Measurements from ENCODE around the gene NOD1.
A peak's percentile ranks its signal among the peaks of the same experiment; 100 is the strongest.
"Not testable (repeated sequence)": the region's sequence is repeated elsewhere in the genome, so short reads cannot be mapped to it uniquely, and the experiment has no call there.

The NOD1 gene

DNA sequence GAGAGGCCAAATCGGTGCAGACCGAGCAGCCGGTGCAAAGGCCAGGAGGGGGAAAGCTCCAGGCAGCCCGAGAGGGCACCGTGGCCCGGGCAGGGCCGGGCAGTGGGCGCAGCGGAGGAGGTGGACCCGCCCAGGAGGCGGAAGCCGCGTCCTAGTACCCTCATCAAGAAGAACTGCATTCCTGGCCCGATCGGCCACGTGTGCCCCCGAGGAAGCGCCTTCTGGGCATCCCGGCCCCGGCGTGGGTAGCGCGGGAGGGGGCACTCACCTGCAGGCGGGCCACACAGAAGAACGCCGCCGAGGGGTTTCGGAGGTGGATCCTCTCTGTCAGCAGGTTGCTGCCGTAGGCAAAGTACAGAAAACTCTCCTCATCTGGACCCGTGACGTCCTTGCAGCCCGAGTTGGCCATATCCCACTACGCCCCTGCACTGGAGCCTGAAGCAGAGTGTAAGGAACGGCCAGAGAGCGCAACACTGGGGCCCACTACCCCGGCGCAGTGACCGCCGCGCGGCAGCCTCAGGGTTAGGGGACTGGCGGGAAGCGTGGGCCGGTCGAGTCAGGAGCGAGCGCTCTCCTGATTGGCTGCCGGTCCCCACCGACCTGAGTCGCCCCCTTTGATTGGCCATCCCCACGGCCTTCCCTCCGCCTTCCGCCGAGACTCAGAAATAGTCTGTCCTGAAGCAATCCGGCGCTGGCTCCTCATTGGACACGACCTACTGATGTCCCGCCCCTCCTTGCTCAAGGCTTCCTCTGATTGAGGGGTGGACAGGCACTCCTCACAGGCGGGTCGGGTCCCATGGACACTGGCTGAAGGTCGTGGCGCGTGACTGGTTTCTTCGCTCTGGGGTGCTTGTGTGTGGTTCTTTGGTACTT, 26.0 kb upstream of the NOD1 start, which contains the start of gene GGCT:
TSS of gene GGCT (minus strand) at position 529 of the 873 bp plus-strand sequence. CDS start at position 409, 120 bp downstream.
- peak; percentile 93 for DNase-seq

GRCh38 chr7:30503274-30504212, 25.0 kb upstream of the NOD1 start:
- no peak for DNase-seq

- no peak for DNase-seq
Measured at GRCh38 chr7:30502470-30503251, 24.1 kb upstream of the NOD1 start.

DNA sequence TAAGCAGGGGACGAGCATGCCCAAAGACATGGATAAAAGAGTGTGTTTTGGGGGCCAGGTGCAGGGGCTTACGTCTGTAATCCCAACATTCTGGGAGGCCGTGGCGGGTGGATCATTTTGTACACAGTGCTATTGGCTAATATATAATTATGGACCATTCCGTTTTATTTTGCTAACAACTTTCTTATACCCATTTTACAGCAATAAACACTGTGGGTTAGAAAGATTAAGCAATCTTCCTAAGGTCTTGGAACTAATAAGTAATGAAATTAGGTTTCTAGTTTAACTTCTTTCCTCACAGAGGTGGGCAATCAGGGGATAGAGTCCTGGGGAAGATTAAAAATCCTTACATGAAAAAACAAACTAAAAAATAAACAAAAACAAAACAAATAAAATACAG, 22.7 kb upstream of the NOD1 start:
- DNase-seq = no peak

- no peak for DNase-seq
Measured at GRCh38 chr7:30493228-30493627, 14.6 kb upstream of the NOD1 start.

DNA sequence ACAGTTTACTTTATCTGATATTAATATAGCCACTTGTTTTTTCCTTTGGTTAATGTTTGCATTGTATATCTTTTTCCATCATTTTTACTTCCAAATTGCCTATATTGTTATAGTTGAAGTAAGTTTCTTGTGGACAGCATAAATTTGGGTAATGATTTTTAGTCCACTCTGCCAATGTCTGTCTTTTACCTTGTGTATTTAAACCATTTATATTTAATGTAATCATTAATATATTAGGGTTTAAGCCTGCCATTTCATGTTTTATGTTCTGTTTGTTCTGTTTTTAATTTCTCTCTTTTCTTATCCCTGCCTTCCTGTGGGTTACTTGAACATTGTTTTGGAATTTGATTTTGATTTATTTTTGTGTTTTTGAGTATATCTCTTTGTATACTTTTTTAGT, 12.8 kb upstream of the NOD1 start:
- no peak for DNase-seq

GRCh38 chr7:30487371-30487770, 8.8 kb upstream of the NOD1 start:
- DNase-seq = no peak

- no peak for DNase-seq
Measured at GRCh38 chr7:30485667-30486066, 7.1 kb upstream of the NOD1 start.

DNA sequence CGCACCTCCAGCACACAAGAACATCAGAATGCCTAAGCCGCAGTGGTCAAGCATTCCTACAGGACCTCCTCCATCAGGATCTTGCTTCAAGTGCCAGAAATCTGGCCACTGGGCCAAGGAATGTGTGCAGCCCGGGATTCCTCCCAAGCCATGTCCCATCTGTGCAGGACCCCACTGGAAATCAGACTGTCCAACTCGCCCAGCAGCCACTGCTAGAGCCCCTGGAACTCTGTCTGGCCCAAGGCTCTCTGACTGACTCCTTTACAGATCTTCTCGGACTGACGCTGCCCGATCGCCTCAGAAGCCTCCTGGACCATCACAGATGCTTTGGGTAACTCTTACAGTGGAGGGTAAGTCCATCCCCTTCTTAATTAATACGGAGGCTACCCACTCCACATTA, 2.8 kb upstream of the NOD1 start:
- not testable (repeated sequence) for DNase-seq

- no peak for DNase-seq
Measured at GRCh38 chr7:30479202-30480120, 877 bp upstream of the NOD1 start.

DNA sequence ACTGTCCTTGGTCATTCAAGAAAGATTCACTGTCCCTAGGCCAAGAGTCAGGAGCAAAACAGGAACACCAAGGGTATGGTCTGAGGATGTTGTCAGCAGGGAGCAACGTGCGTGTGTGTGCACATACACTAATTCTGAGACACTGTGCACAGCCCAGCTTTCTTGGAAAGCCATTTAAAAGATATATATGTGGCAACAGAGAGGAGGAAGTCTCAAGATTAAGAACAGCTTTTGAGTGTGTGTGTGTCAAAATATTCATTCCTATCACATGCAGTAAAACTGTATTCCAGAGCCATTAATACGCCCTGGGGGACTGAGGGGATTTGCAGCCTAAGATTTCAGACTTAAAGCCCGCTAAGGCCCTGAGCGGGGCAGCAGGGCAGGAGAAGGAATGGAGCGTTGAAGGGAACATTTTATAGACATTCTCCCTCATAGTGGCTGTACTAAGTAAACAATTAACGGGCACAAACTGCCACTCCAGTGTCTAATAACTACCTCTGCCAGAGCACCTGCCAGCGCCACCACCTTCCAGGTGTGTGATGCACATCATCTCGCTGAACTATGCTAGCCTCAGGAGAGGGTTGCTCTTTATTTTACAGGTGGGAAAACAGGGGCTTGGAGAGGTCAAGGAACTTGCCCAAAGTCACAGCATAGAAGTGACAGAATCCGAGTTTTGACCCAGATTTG, 2.0 kb downstream of the NOD1 start:
- no peak for DNase-seq

GRCh38 chr7:30475580-30475979, 3.0 kb downstream of the NOD1 start:
- no peak for DNase-seq

GRCh38 chr7:30474893-30475292, 3.7 kb downstream of the NOD1 start:
- no peak for DNase-seq

- no peak for DNase-seq
Measured at GRCh38 chr7:30474485-30474884, 4.1 kb downstream of the NOD1 start.

- no peak for DNase-seq
Measured at GRCh38 chr7:30473903-30474302, 4.7 kb downstream of the NOD1 start.

DNA sequence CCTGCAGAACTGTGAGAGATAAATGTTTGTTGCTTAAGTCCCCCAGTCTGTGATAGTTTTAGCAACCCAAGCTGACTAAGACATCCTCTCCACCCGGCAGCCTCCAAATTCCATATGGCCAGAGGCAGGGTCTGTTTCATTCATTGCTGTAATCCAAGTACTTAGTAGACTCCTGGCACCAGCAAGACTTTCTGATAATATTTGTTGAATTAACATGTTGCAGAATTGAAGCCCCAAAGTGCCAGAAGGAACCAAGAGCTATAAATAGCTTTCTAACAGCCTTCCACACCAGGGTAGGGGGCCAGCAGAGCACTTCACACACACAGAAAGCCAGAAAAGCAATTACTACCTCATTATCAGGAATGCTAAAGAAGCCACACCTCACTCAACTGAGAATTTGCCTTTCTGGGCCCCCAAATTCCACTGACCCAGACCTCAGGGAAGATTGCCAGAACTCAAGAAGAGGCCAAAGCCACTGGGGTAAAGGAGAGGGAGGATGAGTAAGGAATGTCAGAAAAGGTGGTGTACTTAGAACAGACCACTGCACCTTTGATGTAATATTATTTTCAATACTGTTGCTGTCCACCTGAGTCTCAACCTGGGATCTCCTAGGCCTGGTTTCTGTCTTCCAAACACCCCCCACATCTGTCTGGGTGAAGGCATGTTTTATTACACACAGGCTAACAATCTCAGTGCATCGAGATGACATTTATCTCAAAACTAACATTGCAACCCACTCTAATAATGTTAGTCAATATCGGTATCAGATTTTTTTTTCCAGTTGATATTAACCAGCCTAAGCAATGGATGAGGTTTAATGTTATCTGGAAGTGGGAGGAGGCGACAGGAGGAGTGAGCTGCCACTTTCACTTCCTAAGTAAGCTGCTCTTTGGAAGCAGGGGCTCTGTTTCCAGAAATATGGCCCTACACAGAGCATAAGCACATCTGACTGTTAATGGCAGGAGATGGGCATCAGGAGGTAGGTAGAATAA, 5.5 kb downstream of the NOD1 start:
- DNase-seq = no peak

GRCh38 chr7:30472081-30472783, 6.4 kb downstream of the NOD1 start:
- no peak for DNase-seq

DNA sequence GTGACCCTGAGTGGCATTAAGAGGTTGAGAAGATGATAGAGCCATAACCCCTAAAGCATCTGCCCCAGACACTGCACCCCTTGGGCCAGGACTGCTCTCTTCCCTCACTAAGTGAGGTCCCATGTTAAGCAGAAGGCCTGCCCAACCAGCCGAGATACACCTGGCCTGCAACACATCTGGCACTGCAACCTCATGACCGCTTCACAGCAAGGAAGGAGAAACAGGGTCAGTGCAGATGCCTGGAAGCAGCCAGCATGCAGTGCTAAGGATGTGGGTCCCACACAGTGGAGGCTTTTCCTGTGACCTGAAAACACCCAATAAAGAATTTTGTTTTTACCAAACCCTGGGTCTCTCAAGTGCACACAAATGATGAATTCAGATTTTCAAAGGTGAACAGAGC, 7.4 kb downstream of the NOD1 start:
- DNase-seq = no peak

- DNase-seq = no peak
Measured at GRCh38 chr7:30470771-30471170, 7.8 kb downstream of the NOD1 start.

All from SIG-M5 (cell line).